Activated CD8-positive, alpha-beta memory T cell treated with anti-CD3 and anti-CD28 coated beads for 36 hours (primary cell): ENCODE measurements around the gene CASZ1. TPM values are rescaled to one million over a fixed set of nuclear protein-coding genes. Genes with fewer than 3 reads are reported as not detected.

Experiments
- CTCF ChIA-PET: fragments of 350-600 bp; sonication (Branson Sonifier 250); formaldehyde crosslinking; loops from one replicate; lab custom pipeline; 2021; ENCODE audit warnings: antibody characterized with exemption; lab: Charles Lee
- POLR2A ChIA-PET: fragments of 350-600 bp; sonication (Branson Sonifier 250); formaldehyde crosslinking; loops from one replicate; lab custom pipeline; 2021; ENCODE audit warnings: antibody characterized with exemption; lab: Charles Lee
- total RNA-seq, 2 experiments: library from RNA; stranded (reverse); gene quantifications; one replicate each; pipeline ENCODE4 v1.2.3, GENCODE V29; 2021

The CASZ1 gene
- total RNA-seq, 2 experiments from 2014 or later: 2.4 to 3.7 TPM

- POLR2A ChIA-PET: no interaction called here
- CTCF ChIA-PET: no interaction called here
Measured at GRCh38 chr1:10718083-10718415, 78.4 kb downstream of the CASZ1 start.

GRCh38 chr1:10717296-10718082, 79.0 kb downstream of the CASZ1 start:
- ChIA-PET POLR2A (no interaction called here), CTCF (no interaction called here)

GRCh38 chr1:10716840-10717239, 79.6 kb downstream of the CASZ1 start:
- ChIA-PET CTCF (no interaction called here), POLR2A (no interaction called here)

- POLR2A ChIA-PET: no interaction called here
- CTCF ChIA-PET: no interaction called here
Measured at GRCh38 chr1:10714337-10715114, 81.9 kb downstream of the CASZ1 start.

GRCh38 chr1:10713614-10714013, 82.8 kb downstream of the CASZ1 start:
- POLR2A ChIA-PET: no interaction called here
- CTCF ChIA-PET: no interaction called here

- CTCF ChIA-PET: no interaction called here
- POLR2A ChIA-PET: no interaction called here
Measured at GRCh38 chr1:10712568-10713362, 83.7 kb downstream of the CASZ1 start.

GRCh38 chr1:10710489-10710888, 86.0 kb downstream of the CASZ1 start:
- ChIA-PET CTCF (interaction anchor here (1.1 kb wide), 1 partner anchor 83 kb away, joined by 3 read pairs; no protein-coding TSS in a partner anchor), POLR2A (no interaction called here)

GRCh38 chr1:10709646-10710045, 86.8 kb downstream of the CASZ1 start:
- CTCF ChIA-PET: interaction anchor here (1.1 kb wide), 1 partner anchor 84 kb away, joined by 3 read pairs; no protein-coding TSS in a partner anchor
- POLR2A ChIA-PET: no interaction called here

GRCh38 chr1:10709165-10709564, 87.3 kb downstream of the CASZ1 start:
- POLR2A ChIA-PET: no interaction called here
- CTCF ChIA-PET: no interaction called here

GRCh38 chr1:10708757-10709156, 87.7 kb downstream of the CASZ1 start:
- CTCF ChIA-PET: no interaction called here
- POLR2A ChIA-PET: no interaction called here

- ChIA-PET CTCF (no interaction called here), POLR2A (interaction anchor here (0.6 kb wide), 1 partner anchor 236 kb away, joined by 3 read pairs; no protein-coding TSS in a partner anchor)
Measured at GRCh38 chr1:10707208-10707607, 89.2 kb downstream of the CASZ1 start.

- POLR2A ChIA-PET: no interaction called here
- CTCF ChIA-PET: no interaction called here
Measured at GRCh38 chr1:10706376-10706913, 90.0 kb downstream of the CASZ1 start.

- CTCF ChIA-PET: no interaction called here
- POLR2A ChIA-PET: no interaction called here
Measured at GRCh38 chr1:10705953-10706352, 90.5 kb downstream of the CASZ1 start.

GRCh38 chr1:10704368-10704882, 92.0 kb downstream of the CASZ1 start:
- ChIA-PET POLR2A (no interaction called here), CTCF (interaction anchor here (0.6 kb wide), 2 partner anchors 117 to 1290 kb away, joined by 3 read pairs; no protein-coding TSS in a partner anchor)

GRCh38 chr1:10703702-10704101, 92.7 kb downstream of the CASZ1 start:
- POLR2A ChIA-PET: interaction anchor here (0.6 kb wide), 1 partner anchor 11 kb away, joined by 3 read pairs; no protein-coding TSS in a partner anchor
- CTCF ChIA-PET: no interaction called here

GRCh38 chr1:10701145-10701544, 95.3 kb downstream of the CASZ1 start:
- ChIA-PET POLR2A (no interaction called here), CTCF (no interaction called here)

- CTCF ChIA-PET: no interaction called here
- POLR2A ChIA-PET: no interaction called here
Measured at GRCh38 chr1:10699470-10699835, 97.0 kb downstream of the CASZ1 start.

GRCh38 chr1:10698726-10699469, 97.5 kb downstream of the CASZ1 start:
- ChIA-PET CTCF (no interaction called here), POLR2A (no interaction called here)
